HG03342 (cell line): ENCODE results near the gene SUFU.
"Not testable (repeated sequence)": the region's sequence is repeated elsewhere in the genome, so short reads cannot be mapped to it uniquely, and the experiment has no call there.

ENCODE experiments used
- ATAC-seq: cut with Tn5 transposase; IDR thresholded peaks from one replicate; pipeline ENCODE4 v1.9.1; 2021; ENCODE audit warnings: mild to moderate bottlenecking, moderate library complexity; ENCODE audit not compliant: unreplicated experiment

Gene SUFU

GRCh38 chr10:102479651-102480050, 24.1 kb upstream of the SUFU start:
- no peak for ATAC-seq

DNA sequence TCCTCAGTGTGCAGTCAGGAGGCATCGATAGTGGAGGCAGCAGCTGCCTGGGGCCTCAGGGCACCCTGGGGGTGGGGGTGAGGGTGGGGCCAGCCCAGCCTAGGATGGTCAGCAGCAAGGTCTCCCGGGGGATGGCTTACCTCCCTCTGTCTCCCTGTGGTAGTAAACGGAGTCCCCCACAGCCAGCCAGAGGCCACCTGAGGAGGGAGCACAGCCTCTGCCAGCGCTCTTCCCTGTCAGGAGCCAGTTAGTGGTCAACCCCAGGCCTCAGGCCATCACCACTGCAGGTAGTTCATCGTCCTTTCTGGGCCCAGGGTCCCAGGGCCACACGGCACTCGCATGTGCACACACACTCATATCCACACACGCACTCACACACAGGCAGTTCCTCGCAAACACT, 23.4 kb upstream of the SUFU start:
- ATAC-seq: no peak

DNA sequence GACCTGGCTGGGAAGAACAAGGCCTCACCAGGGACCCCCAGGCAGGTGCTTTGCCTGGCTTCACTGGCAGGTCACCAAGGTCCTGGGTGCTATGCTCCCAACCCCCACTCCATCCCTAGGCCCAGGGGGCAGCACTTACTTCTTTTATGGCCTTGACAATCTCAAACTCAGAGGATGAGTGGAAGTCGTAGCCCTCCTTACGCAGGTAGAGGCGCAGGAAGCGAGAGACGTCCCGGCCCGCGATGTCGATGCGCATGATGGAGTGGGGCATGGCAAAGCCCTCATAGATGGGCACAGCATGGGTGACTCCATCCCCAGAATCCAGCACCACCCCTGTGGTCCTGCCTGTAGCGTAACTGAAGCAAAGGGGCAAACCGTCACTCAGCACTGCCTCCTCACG, 19.8 kb upstream of the SUFU start:
- no peak for ATAC-seq

- ATAC-seq: no peak
Observed at GRCh38 chr10:102485093-102485784, 18.5 kb upstream of the SUFU start.

DNA sequence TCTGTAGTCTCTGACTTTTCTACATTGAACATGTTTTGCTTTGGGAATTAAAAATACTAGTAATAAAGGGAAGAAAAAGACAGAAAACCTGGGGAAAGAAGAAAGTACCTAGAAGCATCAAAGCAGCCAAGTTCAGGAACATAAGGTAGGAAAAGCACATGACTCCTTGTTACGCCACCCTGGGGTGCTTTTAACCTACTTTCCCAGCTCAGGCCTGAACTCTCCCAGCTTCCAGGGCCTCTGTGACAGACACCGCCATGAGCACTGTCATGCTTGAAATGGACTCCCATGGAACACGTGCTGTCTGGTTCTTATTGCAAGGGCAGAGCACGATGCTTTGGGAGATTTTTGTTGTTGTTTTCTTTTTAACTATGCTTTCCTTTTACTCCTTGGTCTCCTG, 12.6 kb upstream of the SUFU start:
- no peak for ATAC-seq

DNA sequence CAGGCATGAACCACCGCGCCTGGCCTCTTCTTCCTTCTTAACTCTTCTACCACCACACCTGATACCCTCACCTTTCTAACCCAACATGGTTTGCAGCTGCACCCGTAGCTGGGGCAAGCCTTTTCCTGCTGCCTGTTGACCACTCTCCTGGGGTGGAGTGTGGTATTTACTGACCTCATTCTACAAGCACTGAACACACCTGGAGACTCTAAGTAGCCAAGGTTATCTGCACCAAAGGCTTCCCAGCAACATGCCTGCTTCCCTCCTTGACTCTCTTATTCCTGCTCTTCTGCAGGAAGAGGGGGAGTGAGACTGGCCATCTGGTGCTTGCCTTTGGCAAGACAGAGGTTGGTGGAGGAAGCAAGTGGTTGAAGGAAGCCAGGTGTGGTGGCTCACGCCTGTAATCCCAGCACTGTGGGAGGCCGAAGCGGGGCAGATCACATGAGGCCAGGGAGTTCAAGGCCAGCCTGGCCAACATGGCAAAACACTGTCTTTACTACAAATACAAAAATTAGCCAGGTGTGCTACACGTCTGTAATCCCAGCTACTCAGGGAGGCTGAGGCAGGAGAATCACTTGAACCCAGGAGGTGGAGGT, 11.3 kb upstream of the SUFU start:
- ATAC-seq: no peak

GRCh38 chr10:102492983-102493382, 10.8 kb upstream of the SUFU start:
- no peak for ATAC-seq

DNA sequence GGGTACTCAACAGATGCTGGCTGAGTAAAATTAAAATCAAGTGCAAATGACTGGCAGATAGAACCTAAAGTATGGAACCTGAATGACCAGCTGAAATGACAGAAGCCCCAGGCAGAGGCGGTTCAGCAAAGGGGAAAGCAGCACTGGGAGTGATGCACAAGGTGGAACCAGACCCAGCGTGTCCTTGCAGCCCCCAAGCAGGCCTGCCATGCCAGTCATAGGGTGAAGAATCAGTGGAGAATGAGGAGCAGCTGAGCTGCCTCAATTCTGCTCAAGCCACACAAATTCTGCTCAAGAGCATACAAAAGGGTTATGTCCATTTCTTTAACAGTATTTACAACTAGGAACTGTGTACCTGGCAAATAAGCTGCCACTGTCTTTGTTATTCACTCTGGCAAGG, 10.0 kb upstream of the SUFU start:
- ATAC-seq: no peak

DNA sequence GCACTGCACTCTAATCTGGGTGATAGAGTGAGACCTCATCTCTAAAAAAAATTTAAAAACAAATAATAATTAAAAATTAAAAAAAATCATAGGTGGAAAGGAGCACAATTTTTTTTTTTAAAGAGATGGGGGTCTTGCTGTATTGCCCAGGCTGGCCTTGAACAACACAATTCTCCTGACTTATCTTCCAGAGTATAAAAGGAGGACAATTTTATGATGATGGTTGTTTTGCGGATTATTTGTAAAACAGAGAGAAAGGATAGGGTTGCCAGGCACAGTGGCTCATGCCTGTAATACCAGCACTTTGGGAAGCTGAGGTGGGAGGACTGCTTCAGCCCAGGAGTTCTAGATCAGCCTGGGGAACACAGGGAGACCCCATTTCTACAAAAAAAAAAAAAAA, 6.2 kb upstream of the SUFU start:
- ATAC-seq: no peak

DNA sequence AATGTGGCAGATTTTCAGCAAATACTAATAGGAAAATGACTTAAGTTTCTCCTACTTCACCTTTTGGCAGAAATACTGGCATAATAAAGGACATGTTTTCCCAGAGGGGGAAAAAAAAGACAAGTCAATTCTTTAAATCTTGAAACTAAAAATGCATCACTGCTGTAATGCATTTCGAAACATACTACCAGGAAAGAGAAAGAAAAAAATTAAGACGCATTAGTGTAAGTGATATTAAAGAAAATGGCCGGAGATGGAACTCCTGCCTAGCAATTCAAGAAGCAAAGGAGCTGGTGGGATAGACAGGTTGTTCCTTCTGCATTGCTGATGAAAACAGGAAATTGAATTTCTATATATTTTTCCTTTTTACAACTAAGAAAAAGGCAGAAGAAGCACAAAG, 4.4 kb upstream of the SUFU start:
- ATAC-seq: no peak

GRCh38 chr10:102500686-102501085, 3.1 kb upstream of the SUFU start:
- not testable (repeated sequence) for ATAC-seq

- ATAC-seq: no peak
Observed at GRCh38 chr10:102501201-102502028, 2.4 kb upstream of the SUFU start.

DNA sequence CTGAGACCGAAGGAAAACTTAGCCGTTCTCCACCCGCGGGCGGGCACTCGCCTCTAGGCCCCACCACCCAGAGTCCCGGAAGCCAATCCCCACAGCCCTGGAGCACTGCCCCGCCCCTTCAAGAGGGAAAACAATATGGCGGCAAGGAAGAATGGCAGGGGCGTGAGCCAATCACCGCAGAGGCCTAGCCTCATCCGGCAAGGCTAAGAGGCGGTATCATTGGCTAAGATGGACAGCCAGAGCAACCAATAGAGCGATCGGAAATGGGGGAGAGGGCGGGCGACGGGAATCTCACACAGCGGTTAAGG, 1.8 kb upstream of the SUFU start:
- ATAC-seq: peak; percentile 69

DNA sequence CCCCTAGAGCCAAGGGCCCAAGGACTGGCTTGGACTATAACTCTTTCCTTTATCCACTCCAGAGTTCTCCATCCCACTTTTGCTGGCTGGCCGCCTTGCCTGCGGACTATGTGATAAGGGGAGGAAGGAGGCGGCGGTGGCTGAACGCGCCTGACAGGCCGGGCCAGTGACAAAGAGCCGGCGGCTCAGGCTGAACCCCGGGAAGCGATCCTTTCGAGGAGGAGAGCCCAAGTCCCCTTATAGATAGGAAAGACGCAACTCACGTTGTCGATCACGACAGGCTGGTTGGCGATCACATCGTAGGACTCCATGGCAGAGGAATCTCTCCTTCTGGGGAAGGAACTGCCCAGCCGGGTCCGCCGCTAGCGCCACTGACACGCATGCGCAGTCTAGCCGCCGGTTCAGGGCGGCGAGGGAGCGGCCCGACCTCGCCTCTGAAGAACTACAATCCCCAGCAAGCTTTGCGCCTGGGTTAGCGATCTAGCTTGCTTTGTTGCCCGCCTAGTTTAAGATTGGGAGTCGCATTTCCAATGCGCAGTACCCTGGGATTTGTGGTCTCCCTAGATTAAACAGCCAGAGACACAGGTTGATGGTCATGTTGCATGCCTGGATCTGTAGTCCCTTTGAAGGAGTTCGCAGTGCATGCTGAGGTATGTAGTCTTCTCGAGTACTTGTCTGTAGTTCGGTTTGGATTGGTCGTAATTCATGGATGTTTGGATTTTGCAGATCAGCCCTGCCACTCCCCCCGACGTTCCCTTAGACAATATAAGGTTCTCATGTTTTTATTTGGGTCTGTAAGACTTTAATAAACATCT, 1.2 kb upstream of the SUFU start, which contains the start of gene ACTR1A:
ACTR1A (minus strand) TSS at position 376 of the 815 bp plus-strand sequence; CDS start at position 311, 65 bp downstream.
- ATAC-seq: peak; percentile 44

GRCh38 chr10:102504179-102504975, 605 bp downstream of the SUFU start:
- no peak for ATAC-seq

DNA sequence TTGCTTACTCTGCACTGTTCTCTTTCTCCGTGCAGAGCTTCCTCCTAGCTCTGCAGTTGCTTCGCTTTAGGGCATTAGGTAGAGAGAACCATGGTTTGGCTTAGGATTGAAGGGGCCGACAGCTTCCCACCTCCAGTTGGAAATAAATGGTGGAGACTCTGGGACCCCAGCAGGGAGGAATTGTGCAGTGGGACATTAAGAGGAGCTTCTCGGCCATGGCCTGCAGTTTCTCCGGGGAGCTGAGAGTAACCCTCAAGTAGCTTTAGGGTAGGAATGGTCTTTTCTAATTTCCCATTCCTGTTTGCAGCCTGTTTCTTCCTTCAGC, 1.2 kb downstream of the SUFU start:
- no peak for ATAC-seq

- no peak for ATAC-seq
Observed at GRCh38 chr10:102505462-102506115, 1.8 kb downstream of the SUFU start.

DNA sequence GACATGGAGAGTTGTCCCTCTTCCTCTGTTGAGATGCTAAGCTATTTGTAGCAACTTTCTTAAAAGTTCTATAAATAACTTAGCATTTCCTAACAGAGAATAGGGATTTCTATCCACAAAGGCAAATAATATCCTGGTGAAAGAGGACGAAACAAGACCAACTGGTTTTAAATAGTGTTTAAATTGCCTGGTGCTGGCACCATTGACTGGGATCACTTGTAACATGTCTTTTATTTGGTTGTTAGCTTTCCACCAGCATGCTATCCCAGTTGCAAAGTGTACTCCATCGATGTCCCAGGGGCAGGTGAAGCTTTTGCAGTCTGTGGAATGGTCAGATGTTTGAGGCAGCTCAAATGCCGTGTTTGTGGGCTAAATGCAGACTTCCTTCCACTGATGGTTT, 3.7 kb downstream of the SUFU start:
- ATAC-seq: no peak

GRCh38 chr10:102508506-102508905, 4.7 kb downstream of the SUFU start:
- ATAC-seq: no peak

- no peak for ATAC-seq
Observed at GRCh38 chr10:102509387-102509786, 5.6 kb downstream of the SUFU start.
